A549 (cell line): Measurements from ENCODE around the gene SCG2. TPM values are rescaled to one million over a fixed set of nuclear protein-coding genes. Genes with fewer than 3 reads are reported as not detected.
A peak's percentile ranks its signal among the peaks of the same experiment; 100 is the strongest.

Source experiments
- ATAC-seq, 2 experiments: fragments of 200-7000 bp in 1 of 2; fragments of >200 bp in 1 of 2; cut with Nextera tagmentation in 1 of 2; cut with Tn5 transposase in 1 of 2; 3 replicates each; pipeline versions ENCODE4 v1.8.0 to v1.9.1; 2018 to 2020; ENCODE audit warnings: mild to moderate bottlenecking in 1 of 2, moderate library complexity in 1 of 2
- CTCF ChIA-PET: fragments of 300-600 bp; sonication (Branson Sonifier 250); formaldehyde crosslinking; extraction: SDS; loops from one replicate; lab custom pipeline; 2021; ENCODE audit warnings: antibody characterized with exemption, inconsistent platforms; lab: Yijun Ruan, JAX
- POLR2A ChIA-PET: fragments of 350-600 bp; formaldehyde crosslinking; extraction: SDS; loops from one replicate; lab custom pipeline; 2021; ENCODE audit warnings: antibody characterized with exemption, inconsistent platforms; lab: Yijun Ruan, JAX
- DNase-seq, 2 experiments: peaks; one replicate each; pipeline versions ENCODE4 v3.0.0 to v3.0.0-alpha.2; 2011 to 2016; ENCODE audit warnings: low read depth in 1 of 2, low spot score in 1 of 2
- FAIRE-seq: peaks from 2 replicates; lab custom pipeline; 2011; peaks lifted over from hg19 to GRCh38; lab: Jason Lieb, UNC
- H3K27ac ChIP-seq, 2 experiments: fragments of >200 bp; sonication (Bioruptor Twin); formaldehyde crosslinking; 3 replicates each; pipeline ENCODE4 v1.5.1; 2016 to 2017
- H3K4me1 ChIP-seq: fragments of >200 bp; sonication (Bioruptor Twin); formaldehyde crosslinking; 3 replicates; pipeline ENCODE4 v1.6.1; 2016
- H3K4me2 ChIP-seq: fragments of >200 bp; sonication (Bioruptor Twin); formaldehyde crosslinking; 3 replicates; pipeline ENCODE4 v1.6.1; 2016
- H3K4me3 ChIP-seq: fragments of >200 bp; sonication (Bioruptor Twin); formaldehyde crosslinking; 3 replicates; pipeline ENCODE4 v1.5.1; 2016
- H3K9me3 ChIP-seq: fragments of >200 bp; sonication (Bioruptor Twin); formaldehyde crosslinking; 3 replicates; pipeline ENCODE4 v1.6.1; 2016
- BHLHE40 ChIP-seq: IDR thresholded peaks from 2 replicates; pipeline ENCODE4 v1.6.1; 2012; ENCODE audit warnings: low read depth, low read length, inconsistent platforms
- CBX8 ChIP-seq: fragments of 200-600 bp; sonication (generic); IDR thresholded peaks from 2 replicates; pipeline ENCODE4 v1.6.1; 2016
- CHD4 ChIP-seq: fragments of 200-600 bp; sonication (generic); IDR thresholded peaks from 2 replicates; pipeline ENCODE4 v1.6.1; 2016; ENCODE audit warnings: antibody characterized with exemption, mild to moderate bottlenecking, borderline replicate concordance
- EHF ChIP-seq: fragments of 250-450 bp; sonication (Bioruptor Pico); IDR thresholded peaks from 2 replicates; pipeline ENCODE4 v1.5.0; 2020; ENCODE audit warnings: mild to moderate bottlenecking
- HMGXB4 ChIP-seq: fragments of 250-450 bp; sonication (Bioruptor Pico); IDR thresholded peaks from 2 replicates; pipeline ENCODE4 v1.5.0; 2021; ENCODE audit warnings: mild to moderate bottlenecking, moderate library complexity, borderline replicate concordance
- JUNB ChIP-seq: fragments of >200 bp; sonication (Bioruptor Twin); formaldehyde crosslinking; IDR thresholded peaks from 2 replicates; pipeline ENCODE4 v1.6.1; 2016
- MAFK ChIP-seq: fragments of 450-650 bp; IDR thresholded peaks from 2 replicates; pipeline ENCODE4 v1.6.1; 2014; ENCODE audit not compliant: partially characterized antibody
- NPAS2 ChIP-seq: fragments of 250-450 bp; sonication (Bioruptor Pico); IDR thresholded peaks from 2 replicates; pipeline ENCODE4 v1.8.0; 2022; ENCODE audit warnings: mild to moderate bottlenecking, moderate library complexity, borderline replicate concordance
- POLR2A ChIP-seq: IDR thresholded peaks from 2 replicates; pipeline ENCODE4 v1.6.1; 2012; ENCODE audit warnings: mild to moderate bottlenecking, low read length
- POLR2AphosphoS2 ChIP-seq: conservative IDR thresholded peaks from 2 replicates; pipeline ENCODE4 v1.6.1; 2012; ENCODE audit warnings: low read length, improper control_type of control experiment, inconsistent platforms
- REST ChIP-seq: fragments of 200-600 bp; sonication (generic); IDR thresholded peaks from 2 replicates; pipeline ENCODE4 v1.6.1; 2016; ENCODE audit warnings: antibody characterized with exemption, mild to moderate bottlenecking, moderate library complexity
- SREBF2 ChIP-seq: fragments of 450-650 bp; IDR thresholded peaks from 2 replicates; pipeline ENCODE4 v1.6.1; 2014; ENCODE audit warnings: mild to moderate bottlenecking, moderate library complexity
- ZC3H11A ChIP-seq: fragments of 450-650 bp; IDR thresholded peaks from 2 replicates; pipeline ENCODE4 v1.6.1; 2014; ENCODE audit warnings: antibody characterized with exemption, mild to moderate bottlenecking
- ZFP36 ChIP-seq: fragments of 450-650 bp; IDR thresholded peaks from 2 replicates; pipeline ENCODE4 v1.6.1; 2014; ENCODE audit warnings: borderline replicate concordance; ENCODE audit not compliant: partially characterized antibody
- ZNF302 ChIP-seq: fragments of 250-450 bp; sonication (Bioruptor Pico); IDR thresholded peaks from 2 replicates; pipeline ENCODE4 v1.9.0; 2021; ENCODE audit warnings: inconsistent platforms, mild to moderate bottlenecking, moderate library complexity
- WGBS: methylation state at CpG from one replicate; pipeline ENCODE4 v1.1.6; 2017; ENCODE audit errors: missing lambda C conversion rate; 5-methylcytosine and 5-hydroxymethylcytosine counted together
- polyA plus RNA-seq, 4 experiments: library from polyadenylated mRNA; depleted of rRNA in 3 of 4; stranded (reverse); fragments of >200 nt; fragmentation: RNase III in 1 of 4; extraction: RNeasy Plus Mini Kit Qiagen cat#74134 plus additional on column Dnase treatment in 1 of 4; gene quantifications; 2 replicates in 3 of 4; 3 replicates in 1 of 4; pipeline ENCODE4 v1.2.3, GENCODE V29; 2011 to 2017

Gene SCG2
- polyA plus RNA-seq, 2 of the 4 experiments (the other 2 are of a cell fraction): 0.84 to 10.2 TPM

DNA sequence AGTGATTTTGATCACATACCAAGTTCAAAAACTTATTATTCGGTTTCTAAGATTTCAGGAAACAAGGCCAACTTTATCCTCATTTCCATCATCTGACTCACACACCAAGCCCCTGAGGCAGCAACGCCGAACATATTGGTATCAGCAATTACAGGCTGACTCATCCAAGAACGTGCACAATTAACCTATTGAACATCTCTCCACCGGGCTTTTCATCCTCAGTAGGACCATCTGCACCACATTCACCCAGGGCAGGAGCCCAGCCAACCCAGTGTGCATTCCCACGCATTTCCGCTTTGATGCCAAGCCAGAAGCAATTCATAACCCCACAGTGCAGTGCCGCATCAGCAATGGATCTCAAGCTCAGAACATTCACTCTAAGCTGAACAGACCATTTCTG lies 52.9 kb downstream of the SCG2 start (continued):
- no peak for TF ChIP-seq HMGXB4 (CRISPR knock-in tag)
- peak; percentile 52; the same call in 1 of the 2 replicates for TF ChIP-seq BHLHE40
- peak; percentile 84 for TF ChIP-seq JUNB
- no peak for TF ChIP-seq ZNF302 (CRISPR knock-in tag)
- TF ChIP-seq ZFP36: no peak
- no peak for TF ChIP-seq EHF (CRISPR knock-in tag)
- no peak for TF ChIP-seq CBX8
- TF ChIP-seq POLR2AphosphoS2: no peak
- TF ChIP-seq MAFK: peak; percentile 12
- no peak for TF ChIP-seq ZC3H11A
- TF ChIP-seq, all 56 proteins: peak for 9

- ChIA-PET CTCF (no interaction called here), POLR2A (no interaction called here)
- H3K9me3 ChIP-seq: no peaks in the 10 kb centered on the region
- no peak for DNase-seq
- WGBS: 68% methylated on average over 5 of the region's 5 CpGs
- H3K4me1 ChIP-seq: peaks cover 32% of the 10 kb centered on the region
- no peak overlapping the region for H3K4me3 ChIP-seq
- H3K4me2 ChIP-seq: peak overlapping the region; percentile 63; the same call in 1 of the 3 replicates
- TF ChIP-seq SREBF2 (no peak), CHD4 (no peak), NPAS2 (CRISPR knock-in tag) (no peak), REST (no peak), POLR2A (no peak)
- TF ChIP-seq, all 56 proteins: peak for 0
- FAIRE-seq (no peak), ATAC-seq (no peak)
- no peak overlapping the region for H3K27ac ChIP-seq
These were observed 54.0 kb downstream of the SCG2 start for GRCh38 chr2:223548194-223548593.

Other genes with a start within 250 kb of the SCG2 start
- 28.3 and 57.0 TPM in 2 replicates for gene AP1S3, start 235.2 kb upstream of the SCG2 start, polyA plus RNA-seq (2011; rRNA removed)
- 39.7 to 43.4 TPM (median 42.9 TPM) in 3 replicates for gene AP1S3, start 235.2 kb upstream of the SCG2 start, polyA plus RNA-seq (2017; fragmentation: RNase III; extraction: RNeasy Plus Mini Kit Qiagen cat#74134 plus additional on column Dnase treatment)